ENCODE measurements around the gene TFEC.
"Not testable (repeated sequence)": the region's sequence is repeated elsewhere in the genome, so short reads cannot be mapped to it uniquely, and the experiment has no call there.

TFEC gene

DNA sequence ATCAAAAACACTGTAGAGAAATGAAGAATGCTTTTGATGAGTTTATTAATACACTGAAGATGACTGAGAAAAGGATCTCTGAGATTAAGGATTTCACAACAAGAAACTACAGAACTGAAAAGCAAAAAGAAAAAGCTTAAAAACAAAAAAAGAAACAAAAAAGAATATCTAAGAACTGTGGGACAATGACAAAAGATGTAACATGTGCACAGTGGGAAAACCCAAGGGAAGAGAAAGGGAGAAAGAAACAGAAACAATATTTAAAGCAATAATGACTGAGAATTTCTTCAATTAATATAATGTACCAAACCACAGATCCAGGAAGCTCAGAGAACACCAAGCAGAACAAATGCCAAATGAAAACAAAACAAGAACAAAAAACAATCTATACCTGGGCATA is 42.2 kb downstream of the TFEC start:
- no peak for DNase-seq (ENCODE audit: low spot score)

DNA sequence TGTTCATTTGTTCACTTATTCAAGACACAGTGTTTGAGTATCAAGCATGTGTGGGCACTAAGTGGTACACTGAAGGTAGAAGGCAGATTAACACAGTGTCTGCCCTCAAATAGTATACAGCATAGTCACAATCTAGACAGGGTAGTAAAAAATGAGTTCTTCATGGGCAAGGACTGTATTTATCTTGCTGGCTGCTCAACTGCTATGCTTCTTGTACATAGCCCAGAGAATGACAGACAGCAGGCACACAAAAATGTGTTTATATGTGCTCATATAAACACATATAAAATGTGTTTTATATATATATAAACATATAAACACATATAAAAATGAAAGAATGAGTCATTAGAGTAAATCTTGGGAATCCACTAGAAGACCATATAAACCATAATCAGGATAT is 43.1 kb downstream of the TFEC start:
- no peak for DNase-seq (ENCODE audit: low spot score)

DNA sequence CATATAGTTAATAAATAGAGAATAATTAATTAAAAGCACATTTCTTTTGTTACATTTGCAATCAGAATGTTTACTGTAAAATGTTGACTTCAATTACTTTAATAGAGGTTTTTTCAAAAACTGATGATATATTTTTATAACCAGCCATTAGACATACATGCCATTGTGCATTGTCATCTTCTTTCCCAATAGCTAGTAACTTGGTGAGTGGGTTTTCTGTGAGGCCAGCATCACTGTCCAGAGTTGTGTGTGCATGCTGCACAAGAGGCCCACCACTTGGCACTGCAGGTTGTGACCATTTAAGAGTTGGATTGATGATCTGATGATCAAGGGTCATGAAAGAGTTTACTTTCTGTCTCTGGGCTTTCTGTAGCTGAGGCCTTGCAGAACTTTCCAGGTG is 46.5 kb downstream of the TFEC start:
- DNase-seq (ENCODE audit: low spot score) = no peak

DNA sequence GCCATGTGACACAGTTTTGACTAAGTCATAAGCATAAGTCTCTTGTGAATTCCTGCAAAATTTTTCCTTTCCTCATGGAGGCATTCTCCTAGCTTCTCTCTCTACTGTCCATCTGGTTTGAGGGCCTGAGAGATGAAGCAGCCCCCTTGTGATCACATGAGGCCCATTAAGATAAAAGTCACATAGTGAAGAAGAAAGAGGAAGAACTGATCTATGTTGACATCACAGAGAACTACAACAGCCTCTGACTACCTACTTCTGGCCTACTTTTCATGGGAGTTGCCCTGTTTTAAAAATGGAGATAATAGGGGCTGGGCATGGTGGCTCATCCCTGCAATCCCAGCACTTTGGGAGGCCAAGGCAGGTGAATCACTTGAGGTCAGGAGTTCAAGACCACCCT is 50.4 kb downstream of the TFEC start:
- no peak for DNase-seq (ENCODE audit: low spot score)

DNA sequence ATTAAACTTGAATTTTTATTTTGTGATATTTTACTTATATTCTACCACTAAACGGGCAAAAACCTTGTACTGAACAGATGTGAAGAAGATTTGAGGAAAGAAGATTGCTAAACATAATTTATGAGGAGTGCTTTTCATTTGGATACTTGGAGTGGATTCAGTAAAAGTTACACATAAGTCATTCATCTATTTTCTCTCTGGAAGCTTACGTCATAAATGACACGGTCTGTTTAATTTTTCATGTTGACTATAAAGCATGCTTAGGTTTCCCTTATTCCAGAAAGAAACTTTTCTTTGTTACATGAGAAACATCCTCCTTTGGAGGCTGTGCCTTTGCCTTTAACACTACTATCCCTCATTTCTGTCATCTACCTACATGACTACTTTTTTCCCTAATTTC is 53.9 kb downstream of the TFEC start:
- peak; percentile 10 for DNase-seq (ENCODE audit: low spot score)

DNA sequence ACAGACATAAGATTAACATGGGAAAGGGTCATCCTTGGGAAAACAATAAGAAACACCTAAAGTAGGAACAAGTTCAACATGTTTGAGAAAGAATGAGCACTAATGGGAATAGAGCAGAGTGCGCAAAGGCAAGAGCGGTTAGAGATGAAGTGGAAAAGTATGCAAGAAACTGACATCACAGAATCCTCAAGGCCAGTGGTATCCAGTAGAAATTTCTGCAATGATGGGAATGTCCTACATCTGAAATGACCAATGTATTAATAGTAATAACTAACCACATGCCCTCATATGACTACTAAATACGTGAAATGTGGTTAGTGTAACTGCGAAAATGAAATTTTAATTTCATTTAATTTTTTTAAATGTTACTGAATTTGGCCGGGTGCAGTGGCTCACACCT is 54.8 kb downstream of the TFEC start:
- no peak for DNase-seq (ENCODE audit: low spot score)

DNA sequence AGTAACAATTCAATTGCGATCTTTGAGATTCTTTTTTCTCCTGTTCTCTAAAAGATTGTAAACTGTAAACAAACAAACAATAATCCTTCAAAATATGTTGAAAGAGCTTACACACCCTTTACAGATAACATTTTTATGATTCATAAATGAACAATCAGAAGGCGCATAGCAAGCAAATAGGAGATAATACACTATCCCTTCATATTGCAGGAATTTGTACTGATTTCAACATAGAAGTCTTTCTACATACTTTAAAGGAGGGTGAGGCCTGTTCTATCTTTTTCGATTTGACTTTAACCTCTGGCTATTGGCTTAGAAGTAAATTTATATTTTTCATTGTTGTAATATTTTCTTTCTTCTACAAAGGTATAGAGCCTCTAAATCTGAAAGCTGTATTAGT is 57.2 kb downstream of the TFEC start:
- no peak for DNase-seq (ENCODE audit: low spot score)

DNA sequence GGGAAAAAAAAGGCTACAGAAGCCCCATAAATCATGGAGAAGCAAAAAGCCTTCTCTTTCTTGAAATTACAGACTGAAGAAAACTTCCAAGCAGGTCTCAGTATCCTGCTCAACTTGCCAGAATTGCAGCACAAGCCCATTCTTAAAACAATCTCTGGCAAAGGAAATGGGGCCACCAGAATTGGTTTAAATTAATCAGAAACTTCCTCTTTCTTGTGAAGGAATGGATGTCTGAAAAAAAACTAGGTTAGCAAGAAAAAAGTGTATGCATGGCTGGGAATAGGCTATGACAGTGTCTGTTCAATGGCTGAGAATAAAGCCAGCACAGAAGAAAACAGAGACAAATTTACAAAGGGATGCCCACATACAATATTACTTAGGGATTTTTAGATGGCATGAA is 59.1 kb downstream of the TFEC start:
- DNase-seq (ENCODE audit: low spot score) = no peak

GRCh38 chr7:115968596-115968995 is 62.0 kb downstream of the TFEC start:
- no peak for DNase-seq (ENCODE audit: low spot score)

DNA sequence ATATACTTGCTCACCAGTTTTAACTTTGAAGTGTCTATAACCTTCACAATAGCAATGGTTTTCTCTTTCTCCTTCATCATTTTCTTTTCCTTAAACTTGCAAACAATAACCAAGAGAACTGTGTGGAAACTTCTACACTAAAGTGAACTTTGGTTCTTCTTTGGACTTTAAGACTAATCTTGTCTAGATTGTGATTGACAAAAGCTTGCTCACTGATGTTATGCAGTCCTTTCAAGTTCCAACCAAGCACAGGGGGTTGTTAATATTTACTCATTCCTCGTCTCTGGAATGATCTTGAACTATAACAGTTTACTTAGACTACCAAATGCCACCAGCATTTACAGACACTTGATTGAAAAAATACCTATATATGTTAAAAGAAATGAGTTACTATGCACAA is 62.4 kb downstream of the TFEC start:
- DNase-seq (ENCODE audit: low spot score) = no peak

GRCh38 chr7:115965796-115966475 is 64.6 kb downstream of the TFEC start:
- DNase-seq (ENCODE audit: low spot score) = no peak

DNA sequence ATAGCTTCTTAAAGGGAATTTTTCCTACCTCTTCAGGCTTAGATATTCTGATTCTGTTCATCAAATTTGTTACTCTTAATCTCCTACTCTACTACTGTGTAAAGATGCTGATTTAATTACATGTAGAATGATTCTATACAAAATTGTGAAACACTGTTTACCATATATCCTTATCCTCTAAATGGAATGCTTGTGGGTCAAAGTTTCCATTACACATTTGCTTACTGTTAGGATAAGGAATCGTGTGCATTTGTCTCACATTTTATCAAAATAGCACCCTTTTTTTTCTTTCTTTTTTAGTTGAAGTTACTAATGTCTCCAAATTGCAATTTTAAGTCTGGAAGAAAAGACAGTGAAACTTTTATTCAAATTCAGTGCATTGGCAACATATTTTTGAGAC is 65.3 kb downstream of the TFEC start:
- DNase-seq (ENCODE audit: low spot score) = no peak

- no peak for DNase-seq (ENCODE audit: low spot score)
Measured at GRCh38 chr7:115964799-115965198, 65.8 kb downstream of the TFEC start.

- no peak for DNase-seq (ENCODE audit: low spot score)
Measured at GRCh38 chr7:115962340-115962739, 68.2 kb downstream of the TFEC start.

GRCh38 chr7:115953592-115954255 is 76.8 kb downstream of the TFEC start:
- DNase-seq (ENCODE audit: low spot score) = no peak

GRCh38 chr7:115952832-115953231 is 77.7 kb downstream of the TFEC start:
- DNase-seq (ENCODE audit: low spot score) = no peak

DNA sequence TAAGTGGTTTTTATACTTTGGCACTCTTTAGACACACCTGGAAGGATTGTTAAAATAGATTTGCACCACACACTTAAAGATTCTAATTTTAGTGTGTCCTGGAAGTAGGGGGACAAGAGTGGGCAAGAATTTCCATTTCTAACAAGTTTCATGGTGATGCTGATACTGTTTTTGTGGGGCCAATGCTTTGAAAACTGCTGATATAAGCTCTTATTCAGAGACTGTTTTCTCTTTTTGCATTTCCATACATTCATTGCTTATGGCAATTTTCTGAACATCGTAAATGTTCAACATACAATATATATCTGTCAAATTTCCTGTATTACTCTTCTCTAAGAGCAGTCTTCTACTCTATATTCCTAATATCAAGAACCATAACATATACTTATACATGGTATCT is 79.0 kb downstream of the TFEC start:
- no peak for DNase-seq (ENCODE audit: low spot score)

GRCh38 chr7:115941703-115942268 is 88.8 kb downstream of the TFEC start:
- peak; percentile 20 for DNase-seq (ENCODE audit: low spot score)

- no peak for DNase-seq (ENCODE audit: low spot score)
Measured at GRCh38 chr7:115940460-115941060, 90.0 kb downstream of the TFEC start.

GRCh38 chr7:115937960-115938359 is 92.6 kb downstream of the TFEC start:
- DNase-seq (ENCODE audit: low spot score) = no peak

DNA sequence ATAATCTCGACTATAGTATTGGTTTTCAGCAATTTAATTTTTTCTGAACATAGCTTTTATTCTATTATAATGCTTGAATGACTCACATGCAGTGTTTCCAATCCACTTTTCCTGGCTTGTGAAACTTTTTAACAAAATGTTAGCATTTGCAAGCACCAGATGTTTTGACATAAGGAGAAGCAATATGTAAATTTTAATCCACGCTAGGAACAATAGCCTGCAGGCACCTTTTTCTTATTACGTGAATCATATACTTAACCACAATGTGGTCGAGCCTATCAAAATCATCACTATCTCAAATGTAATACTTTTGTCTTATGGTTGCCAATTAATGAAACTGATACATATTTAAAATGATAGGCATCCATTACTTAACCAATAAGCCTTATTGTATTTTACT is 97.1 kb downstream of the TFEC start:
- DNase-seq (ENCODE audit: low spot score) = no peak

DNA sequence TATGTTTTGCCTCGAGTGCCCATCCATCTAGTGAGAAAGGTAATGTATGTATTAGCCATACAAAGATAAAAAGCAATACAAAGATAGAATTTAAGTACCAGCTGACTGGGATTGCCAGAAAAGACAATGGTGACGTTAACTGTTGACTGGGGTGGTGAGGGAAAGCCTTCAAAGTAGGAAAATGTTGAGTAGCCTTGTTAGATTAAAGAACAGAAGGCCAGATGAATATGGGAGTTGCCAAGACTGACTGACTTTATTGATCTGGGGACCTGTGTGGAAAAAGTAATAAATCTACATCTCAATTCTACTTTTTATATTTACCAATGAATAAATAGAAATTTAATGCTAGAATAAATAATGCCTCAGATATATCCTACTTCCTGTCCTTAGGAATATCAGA is 97.7 kb downstream of the TFEC start:
- no peak for DNase-seq (ENCODE audit: low spot score)

GRCh38 chr7:115930184-115930583 is 100.4 kb downstream of the TFEC start:
- DNase-seq (ENCODE audit: low spot score) = not testable (repeated sequence)
